Sigmoid colon (tissue), 7 donors: ENCODE results near the gene TRIM41. TPM values are rescaled to one million over a fixed set of nuclear protein-coding genes. Genes with fewer than 3 reads are reported as not detected.

Source experiments
- DNase-seq: peaks from one replicate; pipeline ENCODE4 v3.0.0-alpha.2; 2019
- H3K27ac ChIP-seq, 4 donors: fragments of 200-600 bp; sonication (generic); one replicate each; pipeline ENCODE4 v1.5.1; 2016 to 2019; ENCODE audit warnings: mild to moderate bottlenecking in 1 of 4
- H3K27me3 ChIP-seq, 3 donors: fragments of 200-600 bp; sonication (generic); one replicate each; pipeline ENCODE4 v1.5.1; 2019; ENCODE audit warnings: mild to moderate bottlenecking in 1 of 3
- H3K36me3 ChIP-seq, 4 donors: fragments of 200-600 bp; sonication (generic); one replicate each; pipeline ENCODE4 v1.5.1; 2016 to 2019
- H3K4me1 ChIP-seq, 4 donors: fragments of 200-600 bp; sonication (generic); one replicate each; pipeline ENCODE4 v1.5.1; 2017 to 2019
- H3K4me3 ChIP-seq, 4 donors: fragments of 200-600 bp; sonication (generic); one replicate each; pipeline ENCODE4 v1.5.1; 2017 to 2019; ENCODE audit warnings: mild to moderate bottlenecking in 2 of 4, moderate library complexity in 1 of 4
- H3K9me3 ChIP-seq, 4 donors: fragments of 200-600 bp in 3 of 4; sonication (generic) in 3 of 4; one replicate each; pipeline versions ENCODE4 v1.5.1 to v1.6.1; 2013 to 2019
- CTCF ChIP-seq, 4 experiments: fragments of 450-650 bp in 3 of 4; fragments of 200-600 bp in 1 of 4; IDR thresholded peaks; one replicate each; pipeline ENCODE4 v1.5.1; 2016 to 2019; ENCODE audit warnings: antibody characterized with exemption in 4 of 4, mild to moderate bottlenecking in 3 of 4, moderate library complexity in 2 of 4
- EP300 ChIP-seq, 4 donors: sonication (generic); formaldehyde crosslinking; IDR thresholded peaks; one replicate each; pipeline ENCODE4 v1.6.1; 2017; ENCODE audit warnings: antibody characterized with exemption in 4 of 4
- POLR2A ChIP-seq, 2 donors: fragments of 450-650 bp; IDR thresholded peaks; one replicate each; pipeline ENCODE4 v1.6.1; 2016; ENCODE audit warnings: antibody characterized with exemption in 2 of 2, mild to moderate bottlenecking in 2 of 2, moderate library complexity in 2 of 2
- POLR2AphosphoS5 ChIP-seq, 4 donors: sonication (generic); formaldehyde crosslinking; IDR thresholded peaks; one replicate each; pipeline ENCODE4 v1.6.1; 2017; ENCODE audit warnings: antibody characterized with exemption in 4 of 4
- WGBS, 2 donors: extraction: QIAGEN DNeasy Blood & Tissue Kit; methylation state at CpG; one replicate each; pipeline ENCODE4 v1.1.7; 2013; 5-methylcytosine and 5-hydroxymethylcytosine counted together
- intact Hi-C: fragments of 100-400 bp; cut with DNase I; formaldehyde crosslinking; loops from one replicate; pipeline ENCODE4 v1.15.1; 2023
- polyA plus RNA-seq, 3 donors: library from polyadenylated mRNA; stranded (reverse); fragments of 200-250 nt; gene quantifications; one replicate each; pipeline ENCODE4 v1.2.3, GENCODE V29; 2013
- total RNA-seq, 4 donors: library from RNA; depleted of rRNA; stranded (reverse); fragments of >200 nt; gene quantifications; one replicate each; pipeline ENCODE4 v1.1.0, GENCODE V29; 2016
- donor health status: healthy with polysubstance abuse.
- donor health status: Bipolar disorder and iron deficiency.
- donor health status: healthy.

The TRIM41 gene
- total and polyA plus RNA-seq, 7 donors, result 8.2 to 25.3 (median 14.1) TPM

DNA sequence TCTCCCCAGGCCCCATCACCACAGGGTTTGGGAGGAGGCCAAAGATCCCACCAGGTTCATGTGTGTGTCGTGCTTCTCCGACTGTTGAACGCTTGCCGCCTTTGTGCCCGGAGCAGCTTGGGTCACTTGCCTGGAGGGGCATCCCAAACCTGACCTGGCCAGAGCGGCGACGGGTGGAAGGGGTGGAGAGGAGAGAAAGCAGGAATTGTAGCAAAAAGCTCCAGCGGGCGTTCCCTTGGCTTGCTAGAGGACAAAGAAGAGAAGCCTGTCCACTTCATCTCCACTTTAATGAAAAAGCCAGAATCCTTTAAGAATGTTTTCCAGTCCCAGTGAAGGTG, 2.9 kb upstream of the TRIM41 start:
- WGBS, 2 donors, result 94 to 96% methylated on average over 10 of the region's 10 CpGs
- intact Hi-C loops, result no loop called here
- no peaks in the 10 kb centered on the region for H3K27me3 ChIP-seq
- peaks cover 4 to 53% (median 40%) of the 10 kb centered on the region in 4 donors for H3K4me1 ChIP-seq
- no peaks in the 10 kb centered on the region for H3K9me3 ChIP-seq
- no peak overlapping the region for H3K27ac ChIP-seq
- no peak overlapping the region for H3K4me3 ChIP-seq
- DNase-seq, result no peak
- no peak for TF ChIP-seq EP300 (IDR thresholded peaks at IDR 0.05)
- TF ChIP-seq POLR2A (IDR thresholded peaks at IDR 0.05), result no peak
- TF ChIP-seq CTCF (IDR thresholded peaks at IDR 0.05), result no peak
- no peaks in the 10 kb centered on the region for H3K36me3 ChIP-seq

- 52 to 80% methylated on average over 27 of the region's 27 CpGs for WGBS, 2 donors
- DNase-seq, result no peak
- no peak for TF ChIP-seq POLR2AphosphoS5 (IDR thresholded peaks at IDR 0.05)
- TF ChIP-seq POLR2A (IDR thresholded peaks at IDR 0.05), result no peak
- no peak for TF ChIP-seq EP300 (IDR thresholded peaks at IDR 0.05)
- TF ChIP-seq CTCF (IDR thresholded peaks at IDR 0.05), result no peak
- Histone ChIP-seq H3K9me3 (no peaks in the 10 kb centered on the region), H3K27me3 (no peaks in the 10 kb centered on the region), H3K36me3 (no peaks in the 10 kb centered on the region), H3K4me3 (no peak overlapping the region), H3K27ac (peak overlapping the region; percentile 96 to 98 (median 96)), H3K4me1 (peaks cover 4 to 51% (median 39%) of the 10 kb centered on the region in 4 donors)
- intact Hi-C loops, result no loop called here
Measured at GRCh38 chr5:181221105-181221791, 1.8 kb upstream of the TRIM41 start.

DNA sequence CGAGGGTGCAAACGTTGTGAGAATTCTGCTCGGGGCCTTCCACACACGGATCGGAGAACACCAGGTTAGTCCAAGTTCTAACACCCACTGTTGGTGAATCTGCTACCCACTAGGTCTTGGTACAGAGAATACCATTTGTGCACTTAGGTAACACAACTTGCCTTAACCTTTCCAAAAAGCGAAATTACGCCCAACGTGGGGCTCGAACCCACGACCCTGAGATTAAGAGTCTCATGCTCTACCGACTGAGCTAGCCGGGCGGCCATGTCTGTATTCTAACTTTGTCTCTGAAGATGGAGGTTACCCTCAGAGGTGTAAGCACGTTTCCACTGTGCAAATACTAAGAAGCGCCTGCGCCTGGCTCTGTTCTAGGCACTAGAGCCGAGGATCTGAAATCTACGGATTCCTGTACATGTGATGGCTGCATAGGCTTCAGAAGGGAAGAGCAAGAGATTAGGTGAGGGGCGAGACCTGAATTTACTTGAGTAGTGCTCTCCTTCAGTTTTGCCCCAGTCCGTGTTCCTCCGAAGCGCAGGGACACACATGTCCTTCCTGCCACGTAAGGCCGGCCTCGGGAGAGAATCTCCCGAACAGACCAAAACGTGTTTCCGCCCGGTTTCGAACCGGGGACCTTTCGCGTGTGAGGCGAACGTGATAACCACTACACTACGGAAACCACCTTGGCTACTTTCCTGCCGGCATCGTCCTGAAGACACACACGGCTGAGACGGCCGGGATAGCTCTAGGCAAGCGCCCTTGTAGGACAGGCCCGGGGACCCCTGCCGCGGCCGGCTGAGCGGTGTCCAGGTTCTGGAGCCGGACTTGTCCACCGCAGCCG, 1.1 kb upstream of the TRIM41 start:
- WGBS, 2 donors, result 6% methylated on average over 50 of the region's 50 CpGs
- Histone ChIP-seq H3K4me3 (peak overlapping the region; percentile 61 to 80 (median 70)), H3K36me3 (peaks cover 0 to 3% (median 0%) of the 10 kb centered on the region in 4 donors), H3K27me3 (no peaks in the 10 kb centered on the region), H3K9me3 (no peaks in the 10 kb centered on the region), H3K4me1 (peaks cover 4 to 44% (median 32%) of the 10 kb centered on the region in 4 donors), H3K27ac (peak overlapping the region; percentile 96 to 98 (median 96))
- TF ChIP-seq POLR2AphosphoS5 (IDR thresholded peaks at IDR 0.05) (peak; percentile 33 to 72 (median 56)), CTCF (IDR thresholded peaks at IDR 0.05) (no peak)
- intact Hi-C loops, result loop anchor here (1.0 kb wide), 1 partner anchor 31 kb away; no protein-coding TSS in a partner anchor
- DNase-seq, result peak; percentile 97

- Histone ChIP-seq H3K9me3 (no peaks in the 10 kb centered on the region), H3K27me3 (no peaks in the 10 kb centered on the region), H3K4me1 (peaks cover 4 to 37% (median 25%) of the 10 kb centered on the region in 4 donors), H3K4me3 (peak overlapping the region; percentile 61 to 80 (median 70)), H3K27ac (peak overlapping the region; percentile 96 to 98 (median 96)), H3K36me3 (peaks cover 0 to 8% (median 0%) of the 10 kb centered on the region in 4 donors)
- TF ChIP-seq CTCF (IDR thresholded peaks at IDR 0.05) (peak in 3 of 4 experiments; percentile 12 to 47 (median 20)), POLR2A (IDR thresholded peaks at IDR 0.05) (no peak)
- intact Hi-C loops, result loop anchor here (1.0 kb wide), 3 partner anchors 21 to 39 kb away; partner anchors contain the start of genes RACK1 and TRIM52
- no peak for DNase-seq
- 0% methylated on average over 18 of the region's 18 CpGs for WGBS, 2 donors
Measured at GRCh38 chr5:181222630-181223057, 437 bp upstream of the TRIM41 start.
